ENCODE results near the gene PMPCB.
"Not testable (repeated sequence)": the region's sequence is repeated elsewhere in the genome, so short reads cannot be mapped to it uniquely, and the experiment has no call there.

GRCh38 chr7:103273374-103273773, 23.9 kb upstream of the PMPCB start:
- TF ChIP-seq CTCF, EP300 (IDR thresholded peaks at IDR 0.05): not testable (repeated sequence)
